ENCODE results near the gene PLPP2. TPM values are rescaled to one million over a fixed set of nuclear protein-coding genes. Genes with fewer than 3 reads are reported as not detected.
A peak's percentile ranks its signal among the peaks of the same experiment; 100 is the strongest.

The PLPP2 gene
- total RNA-seq (under 1 TPM in 1 of 5 experiments, not detected in 4; 0.24 TPM), polyA plus RNA-seq (not detected), total RNA-seq (not detected)

GRCh38 chr19:291006-291521 is at the start of gene PLPP2:
PLPP2 (minus strand) TSS chr19:291403; CDS start chr19:291336, 67 bp downstream.
- H3K27me3 Mint-ChIP-seq = peaks cover 40 to 57% (median 49%) of the 10 kb centered on the region in 5 donors
- H3K4me3 Mint-ChIP-seq = peak within 1 kb of the TSS in 9 of 10 donors; percentile 45 to 77 (median 56)

GRCh38 chr19:340620-341385 is 49.6 kb upstream of the PLPP2 start:
- Histone ChIP-seq H3K36me3 (ENCODE audit: control insufficient read depth in 2 of 3, insufficient read depth in 3 of 3, low read length in 3 of 3) (peaks cover 0 to 4% (median 0%) of the 10 kb centered on the region in 3 experiments), H3K4me3 (ENCODE audit: low read length) (no peak overlapping the region), H3K9me3 (ENCODE audit: control insufficient read depth in 2 of 3, low read length in 3 of 3) (no peaks in the 10 kb centered on the region), H3K27ac (ENCODE audit: low read depth, low read length) (no peak overlapping the region), H3K27me3 (ENCODE audit: control insufficient read depth in 2 of 2, insufficient read depth in 2 of 2, low read length in 2 of 2) (no peaks in the 10 kb centered on the region), H3K4me1 (ENCODE audit: control insufficient read depth in 2 of 2, insufficient read depth in 2 of 2, low read length in 2 of 2) (peaks cover 12 to 28% of the 10 kb centered on the region in 2 donors)
- DNase-seq (no peak), ATAC-seq (no peak)
- intact Hi-C loops (cut with micrococcal nuclease) = no loop called here
- POLR2A ChIA-PET = no interaction called here
- Mint-ChIP-seq H3K9me3 (peaks cover 0 to 4% (median 0%) of the 10 kb centered on the region in 11 donors), H3K27ac (peak overlapping the region in 2 of 9 donors; percentile 36 to 52), H3K27me3 (peaks cover 0 to 3% (median 0%) of the 10 kb centered on the region in 5 donors), H3K36me3 (peaks cover 0 to 30% (median 19%) of the 10 kb centered on the region in 5 donors), H3K4me3 (peak overlapping the region in 8 of 10 donors; percentile 15 to 88 (median 30)), H3K4me1 (peaks cover 54 to 77% (median 71%) of the 10 kb centered on the region in 7 donors)
- CTCF ChIA-PET = no interaction called here

More at GRCh38 chr19:291006-291521, at the start of gene PLPP2:
- H3K4me3 ChIP-seq (ENCODE audit: low read length) = no peak within 1 kb of the TSS
- no peak for ATAC-seq
- ChIA-PET CTCF (no interaction called here), POLR2A (no interaction called here)
- peaks cover 0 to 6% of the 10 kb centered on the region in 2 donors for H3K4me1 ChIP-seq (ENCODE audit: control insufficient read depth in 2 of 2, insufficient read depth in 2 of 2, low read length in 2 of 2)
- no peak within 1 kb of the TSS for H3K27ac ChIP-seq (ENCODE audit: low read depth, low read length)
- intact Hi-C loops (cut with micrococcal nuclease) = no loop called here
- H3K27me3 ChIP-seq (ENCODE audit: control insufficient read depth in 2 of 2, insufficient read depth in 2 of 2, low read length in 2 of 2) = peaks cover 0 to 8% of the 10 kb centered on the region in 2 donors
- no peaks in the 10 kb centered on the region for H3K9me3 ChIP-seq (ENCODE audit: control insufficient read depth in 2 of 3, low read length in 3 of 3)
- H3K36me3 ChIP-seq (ENCODE audit: control insufficient read depth in 2 of 3, insufficient read depth in 3 of 3, low read length in 3 of 3) = no peaks in the 10 kb centered on the region
- Mint-ChIP-seq H3K36me3 (no peaks in the 10 kb centered on the region), H3K4me1 (peaks cover 0 to 23% (median 16%) of the 10 kb centered on the region in 7 donors), H3K9me3 (peaks cover 0 to 2% (median 0%) of the 10 kb centered on the region in 11 donors), H3K27ac (no peak within 1 kb of the TSS)
- no peak for DNase-seq

- Mint-ChIP-seq H3K4me3 (peak overlapping the region in 2 of 10 donors; percentile 14 to 16), H3K27me3 (no peaks in the 10 kb centered on the region), H3K9me3 (peaks cover 0 to 2% (median 0%) of the 10 kb centered on the region in 11 donors), H3K4me1 (peaks cover 46 to 71% (median 66%) of the 10 kb centered on the region in 7 donors), H3K36me3 (peaks cover 0 to 36% (median 19%) of the 10 kb centered on the region in 5 donors), H3K27ac (peak overlapping the region in 2 of 9 donors; percentile 3 to 37)
- POLR2A ChIA-PET = no interaction called here
- no peaks in the 10 kb centered on the region for H3K27me3 ChIP-seq (ENCODE audit: control insufficient read depth in 2 of 2, insufficient read depth in 2 of 2, low read length in 2 of 2)
- no peak overlapping the region for H3K27ac ChIP-seq (ENCODE audit: low read depth, low read length)
- H3K4me3 ChIP-seq (ENCODE audit: low read length) = no peak overlapping the region
- no peaks in the 10 kb centered on the region for H3K9me3 ChIP-seq (ENCODE audit: control insufficient read depth in 2 of 3, low read length in 3 of 3)
- peaks cover 0 to 12% (median 3%) of the 10 kb centered on the region in 3 experiments for H3K36me3 ChIP-seq (ENCODE audit: control insufficient read depth in 2 of 3, insufficient read depth in 3 of 3, low read length in 3 of 3)
- DNase-seq (no peak), ATAC-seq (no peak)
- CTCF ChIA-PET = no interaction called here
- intact Hi-C loops (cut with micrococcal nuclease) = no loop called here
- peaks cover 12 to 18% of the 10 kb centered on the region in 2 donors for H3K4me1 ChIP-seq (ENCODE audit: control insufficient read depth in 2 of 2, insufficient read depth in 2 of 2, low read length in 2 of 2)
Measured at GRCh38 chr19:339262-339887, 48.2 kb upstream of the PLPP2 start.

GRCh38 chr19:338421-338820 is 47.2 kb upstream of the PLPP2 start:
- Mint-ChIP-seq H3K27ac (no peak overlapping the region), H3K4me1 (peaks cover 41 to 66% (median 60%) of the 10 kb centered on the region in 7 donors), H3K4me3 (no peak overlapping the region), H3K36me3 (peaks cover 0 to 41% (median 23%) of the 10 kb centered on the region in 5 donors), H3K27me3 (no peaks in the 10 kb centered on the region), H3K9me3 (peaks cover 0 to 2% (median 0%) of the 10 kb centered on the region in 11 donors)
- H3K27ac ChIP-seq (ENCODE audit: low read depth, low read length) = no peak overlapping the region
- no peaks in the 10 kb centered on the region for H3K27me3 ChIP-seq (ENCODE audit: control insufficient read depth in 2 of 2, insufficient read depth in 2 of 2, low read length in 2 of 2)
- H3K36me3 ChIP-seq (ENCODE audit: control insufficient read depth in 2 of 3, insufficient read depth in 3 of 3, low read length in 3 of 3) = peaks cover 0 to 18% (median 3%) of the 10 kb centered on the region in 3 experiments
- intact Hi-C loops (cut with micrococcal nuclease) = no loop called here
- peaks cover 10 to 13% of the 10 kb centered on the region in 2 donors for H3K4me1 ChIP-seq (ENCODE audit: control insufficient read depth in 2 of 2, insufficient read depth in 2 of 2, low read length in 2 of 2)
- H3K9me3 ChIP-seq (ENCODE audit: control insufficient read depth in 2 of 3, low read length in 3 of 3) = no peaks in the 10 kb centered on the region
- DNase-seq = no peak
- no peak for ATAC-seq
- no peak overlapping the region for H3K4me3 ChIP-seq (ENCODE audit: low read length)
- ChIA-PET POLR2A (no interaction called here), CTCF (no interaction called here)

- Mint-ChIP-seq H3K27me3 (no peaks in the 10 kb centered on the region), H3K36me3 (peaks cover 0 to 46% (median 23%) of the 10 kb centered on the region in 5 donors), H3K4me1 (peaks cover 21 to 43% (median 38%) of the 10 kb centered on the region in 7 donors), H3K4me3 (no peak overlapping the region), H3K27ac (peak overlapping the region in 1 of 9 donors; percentile 41), H3K9me3 (peaks cover 0 to 2% (median 0%) of the 10 kb centered on the region in 11 donors)
- DNase-seq (no peak), ATAC-seq (no peak)
- ChIA-PET POLR2A (no interaction called here), CTCF (no interaction called here)
- intact Hi-C loops (cut with micrococcal nuclease) = no loop called here
- Histone ChIP-seq H3K27ac (ENCODE audit: low read depth, low read length) (no peak overlapping the region), H3K9me3 (ENCODE audit: control insufficient read depth in 2 of 3, low read length in 3 of 3) (no peaks in the 10 kb centered on the region), H3K4me1 (ENCODE audit: control insufficient read depth in 2 of 2, insufficient read depth in 2 of 2, low read length in 2 of 2) (peaks cover 0 to 3% of the 10 kb centered on the region in 2 donors), H3K27me3 (ENCODE audit: control insufficient read depth in 2 of 2, insufficient read depth in 2 of 2, low read length in 2 of 2) (no peaks in the 10 kb centered on the region), H3K36me3 (ENCODE audit: control insufficient read depth in 2 of 3, insufficient read depth in 3 of 3, low read length in 3 of 3) (peaks cover 0 to 22% (median 3%) of the 10 kb centered on the region in 3 experiments), H3K4me3 (ENCODE audit: low read length) (no peak overlapping the region)
Measured at GRCh38 chr19:336067-336614, 44.9 kb upstream of the PLPP2 start.

- H3K4me1 Mint-ChIP-seq = peaks cover 18 to 38% (median 32%) of the 10 kb centered on the region in 7 donors
- peaks cover 3 to 51% (median 27%) of the 10 kb centered on the region in 5 donors for H3K36me3 Mint-ChIP-seq
- ChIA-PET CTCF (no interaction called here), POLR2A (no interaction called here)
- H3K9me3 ChIP-seq (ENCODE audit: control insufficient read depth in 2 of 3, low read length in 3 of 3) = peaks cover 0 to 4% (median 0%) of the 10 kb centered on the region in 3 experiments
- H3K4me3 ChIP-seq (ENCODE audit: low read length) = no peak overlapping the region
- intact Hi-C loops (cut with micrococcal nuclease) = no loop called here
- H3K27me3 Mint-ChIP-seq = no peaks in the 10 kb centered on the region
- H3K9me3 Mint-ChIP-seq = peaks cover 0 to 4% (median 0%) of the 10 kb centered on the region in 11 donors
- no peak for DNase-seq
- no peaks in the 10 kb centered on the region for H3K27me3 ChIP-seq (ENCODE audit: control insufficient read depth in 2 of 2, insufficient read depth in 2 of 2, low read length in 2 of 2)
- no peak overlapping the region for H3K4me3 Mint-ChIP-seq
- H3K36me3 ChIP-seq (ENCODE audit: control insufficient read depth in 2 of 3, insufficient read depth in 3 of 3, low read length in 3 of 3) = peaks cover 0 to 27% (median 6%) of the 10 kb centered on the region in 3 experiments
- H3K27ac Mint-ChIP-seq = no peak overlapping the region
- peaks cover 0 to 3% of the 10 kb centered on the region in 2 donors for H3K4me1 ChIP-seq (ENCODE audit: control insufficient read depth in 2 of 2, insufficient read depth in 2 of 2, low read length in 2 of 2)
- no peak for ATAC-seq
- no peak overlapping the region for H3K27ac ChIP-seq (ENCODE audit: low read depth, low read length)
Measured at GRCh38 chr19:335486-336066, 44.4 kb upstream of the PLPP2 start.

Data from naive thymus-derived CD4-positive, alpha-beta T cell (primary cell).